GM23338 (cell line): ENCODE measurements around the gene SYT9. TPM values are rescaled to one million over a fixed set of nuclear protein-coding genes. Genes with fewer than 3 reads are reported as not detected.

Experiments used
- ATAC-seq: fragments of 200-7000 bp; cut with Tn5 transposase; 3 replicates; pipeline ENCODE4 v1.9.1; 2020
- DNase-seq: peaks from one replicate; pipeline ENCODE4 v3.0.0-alpha.2; 2015; ENCODE audit warnings: low spot score
- H2AFZ ChIP-seq: fragments of 200-600 bp; sonication (generic); 2 replicates; pipeline ENCODE4 v1.8.0; 2016; ENCODE audit warnings: antibody characterized with exemption, mild to moderate bottlenecking, moderate library complexity
- H3F3A ChIP-seq: fragments of 200-600 bp; sonication (generic); replicated peaks from 2 replicates; pipeline ENCODE4 v1.8.0; 2017; ENCODE audit warnings: antibody characterized with exemption, mixed run types, low read depth
- H3K27ac ChIP-seq: fragments of 200-600 bp; sonication (generic); 2 replicates; pipeline ENCODE4 v1.6.1; 2016; ENCODE audit warnings: low read depth
- H3K27me3 ChIP-seq: fragments of 200-600 bp; sonication (generic); 2 replicates; pipeline ENCODE4 v1.8.0; 2016; ENCODE audit warnings: mild to moderate bottlenecking, mixed run types, moderate library complexity; ENCODE audit not compliant: insufficient read depth
- H3K36me3 ChIP-seq: fragments of 200-600 bp; sonication (generic); 2 replicates; pipeline ENCODE4 v1.8.0; 2016; ENCODE audit warnings: mild to moderate bottlenecking; ENCODE audit not compliant: insufficient read depth
- H3K4me1 ChIP-seq: fragments of 200-600 bp; sonication (generic); 2 replicates; pipeline ENCODE4 v1.8.0; 2016; ENCODE audit warnings: mild to moderate bottlenecking, moderate library complexity; ENCODE audit not compliant: insufficient read depth
- H3K4me2 ChIP-seq: fragments of 200-600 bp; sonication (generic); 2 replicates; pipeline ENCODE4 v1.7.1; 2017; ENCODE audit warnings: mixed run types
- H3K4me3 ChIP-seq: fragments of 200-600 bp; sonication (generic); 2 replicates; pipeline ENCODE4 v1.6.1; 2016; ENCODE audit warnings: mixed run types
- H3K79me2 ChIP-seq: fragments of 200-600 bp; sonication (generic); replicated peaks from 2 replicates; pipeline ENCODE4 v1.8.0; 2017; ENCODE audit warnings: mild to moderate bottlenecking; ENCODE audit not compliant: insufficient read depth
- H3K9me2 ChIP-seq: fragments of 200-600 bp; sonication (generic); 2 replicates; pipeline ENCODE4 v1.8.0; 2017; ENCODE audit not compliant: insufficient read depth
- H4K20me1 ChIP-seq: fragments of 200-600 bp; sonication (generic); replicated peaks from 2 replicates; pipeline ENCODE4 v1.8.0; 2017; ENCODE audit warnings: mild to moderate bottlenecking; ENCODE audit not compliant: insufficient read depth
- H3K27ac Mint-ChIP-seq: 2 replicates; pipeline ENCODE4 v1.8.0; 2020; ENCODE audit warnings: inconsistent platforms, mild to moderate bottlenecking, moderate library complexity, mixed read lengths
- H3K27me3 Mint-ChIP-seq: 3 replicates; pipeline ENCODE4 v1.8.0; 2022; ENCODE audit warnings: low read depth, mild to moderate bottlenecking, moderate library complexity, mixed read lengths, inconsistent platforms; ENCODE audit not compliant: insufficient read depth, poor library complexity
- H3K36me3 Mint-ChIP-seq: 3 replicates; pipeline ENCODE4 v1.8.0; 2021; ENCODE audit warnings: low read depth, mild to moderate bottlenecking, inconsistent platforms, moderate library complexity, mixed read lengths
- H3K4me1 Mint-ChIP-seq: 3 replicates; pipeline ENCODE4 v1.8.0; 2020; ENCODE audit warnings: mild to moderate bottlenecking, inconsistent platforms, mixed read lengths
- H3K4me3 Mint-ChIP-seq: 3 replicates; pipeline ENCODE4 v1.8.0; 2021; ENCODE audit warnings: moderate library complexity, mild to moderate bottlenecking, inconsistent platforms, mixed read lengths
- H3K9me3 Mint-ChIP-seq: 3 replicates; pipeline ENCODE4 v1.8.0; 2020; ENCODE audit warnings: moderate library complexity, mild to moderate bottlenecking, inconsistent platforms, mixed read lengths
- CTCF ChIP-seq, 2 experiments: fragments of 200-600 bp in 1 of 2; sonication (generic) in 1 of 2; conservative IDR thresholded peaks; 2 replicates each; pipeline versions ENCODE4 v1.5.1 to v1.6.1; 2016 to 2017; ENCODE audit warnings: antibody characterized with exemption in 2 of 2, low read depth in 2 of 2, mild to moderate bottlenecking in 2 of 2, moderate library complexity in 1 of 2
- ETS1 ChIP-seq: IDR thresholded peaks from 2 replicates; pipeline ENCODE4 v1.6.1; 2016; ENCODE audit warnings: antibody characterized with exemption
- EZH2 ChIP-seq: fragments of 200-600 bp; sonication (generic); IDR thresholded peaks from one replicate; pipeline ENCODE4 v1.8.0; 2017; ENCODE audit warnings: antibody characterized with exemption, mild to moderate bottlenecking, low read depth; ENCODE audit not compliant: unreplicated experiment
- JUNB ChIP-seq: IDR thresholded peaks from one replicate; pipeline ENCODE4 v1.6.1; 2016; ENCODE audit warnings: antibody characterized with exemption; ENCODE audit not compliant: unreplicated experiment
- POLR2AphosphoS5 ChIP-seq: IDR thresholded peaks from 2 replicates; pipeline ENCODE4 v1.6.1; 2016; ENCODE audit warnings: antibody characterized with exemption, low read depth
- REST ChIP-seq: IDR thresholded peaks from one replicate; pipeline ENCODE4 v1.6.1; 2018; ENCODE audit warnings: antibody characterized with exemption; ENCODE audit not compliant: unreplicated experiment
- STAT1 ChIP-seq: IDR thresholded peaks from one replicate; pipeline ENCODE4 v1.6.1; 2016; ENCODE audit warnings: antibody characterized with exemption; ENCODE audit not compliant: unreplicated experiment
- ZNF114 ChIP-seq: fragments of 250-450 bp; sonication (Bioruptor Pico); IDR thresholded peaks from 2 replicates; pipeline ENCODE4 v1.5.0; 2020; ENCODE audit warnings: mild to moderate bottlenecking, moderate library complexity
- ZNF462 ChIP-seq: fragments of 250-450 bp; sonication (Bioruptor Pico); IDR thresholded peaks from 2 replicates; pipeline ENCODE4 v1.5.0; 2020; ENCODE audit warnings: mild to moderate bottlenecking, moderate library complexity
- polyA plus RNA-seq: library from polyadenylated mRNA; unstranded; fragments of >200 nt; fragmentation: Nextera tagmentation; extraction: Ambion mirVana; gene quantifications from 2 replicates; pipeline ENCODE4 v1.2.1, GENCODE V29; 2016
- total RNA-seq: library from RNA; depleted of rRNA; stranded (reverse); fragments of >200 nt; shearing (Covaris generic); gene quantifications from 2 replicates; pipeline ENCODE4 v1.2.3, GENCODE V29; 2014

SYT9 gene
- total and polyA plus RNA-seq, 2 experiments from 2014 or later: 0.91 to 2.4 TPM

GRCh38 chr11:7279676-7280075 is 28.0 kb downstream of the SYT9 start (continued):
- TF ChIP-seq REST (no peak), ZNF114 (CRISPR knock-in tag) (no peak), POLR2AphosphoS5 (no peak), STAT1 (no peak), JUNB (no peak), EZH2 (no peak), CTCF (conservative IDR thresholded peaks at IDR 0.05; ENCODE audit: low read depth in 2 of 2) (no peak)

- H3K36me3 ChIP-seq: peaks cover 6% of the 10 kb centered on the region; the same call in 1 of the 2 replicates
Observed at GRCh38 chr11:7281079-7281478, 29.4 kb downstream of the SYT9 start.

More at GRCh38 chr11:7281079-7281478, 29.4 kb downstream of the SYT9 start:
- Histone ChIP-seq H2AFZ (no peak overlapping the region), H3K27me3 (no peaks in the 10 kb centered on the region), H3K4me1 (no peaks in the 10 kb centered on the region), H3F3A (no peaks in the 10 kb centered on the region), H3K4me2 (no peak overlapping the region), H3K27ac (no peak overlapping the region), H3K79me2 (no peaks in the 10 kb centered on the region), H3K4me3 (no peak overlapping the region), H4K20me1 (no peaks in the 10 kb centered on the region), H3K9me2 (no peaks in the 10 kb centered on the region)
- H3K9me3 Mint-ChIP-seq: peaks cover 17% of the 10 kb centered on the region
- TF ChIP-seq ZNF462 (CRISPR knock-in tag): no peak
- TF ChIP-seq ETS1: no peak
- H3K27ac Mint-ChIP-seq: no peak overlapping the region
- peaks cover 7% of the 10 kb centered on the region; the same call in 1 of the 3 replicates for H3K36me3 Mint-ChIP-seq
- no peaks in the 10 kb centered on the region; the same call in 2 of the 3 replicates for H3K4me1 Mint-ChIP-seq
- H3K4me3 Mint-ChIP-seq: no peak overlapping the region
- H3K27me3 Mint-ChIP-seq: peaks cover 2% of the 10 kb centered on the region
- no peak for ATAC-seq
- peak; percentile 37 for DNase-seq
